K562 (cell line): ENCODE measurements around the gene LDLRAD1. TPM values are rescaled to one million over a fixed set of nuclear protein-coding genes. Genes with fewer than 3 reads are reported as not detected.

Experiments used
- ATF1 ChIP-seq, 2 experiments: fragments of 450-650 bp in 1 of 2; IDR thresholded peaks; 2 replicates each; pipeline ENCODE4 v1.6.1; 2016; ENCODE audit warnings: missing compliant biosample characterization in 1 of 2, missing genetic modification characterization in 1 of 2
- CXXC5 ChIP-seq: fragments of 250-450 bp; sonication (Bioruptor Pico); IDR thresholded peaks from 2 replicates; pipeline ENCODE4 v1.8.0; 2022; ENCODE audit warnings: inconsistent platforms, mild to moderate bottlenecking, moderate library complexity
- E2F6 ChIP-seq, 2 experiments: IDR thresholded peaks; 2 replicates each; pipeline ENCODE4 v1.6.1; 2011; ENCODE audit warnings: borderline replicate concordance in 1 of 2, control low read depth in 1 of 2, low read depth in 1 of 2, low read length in 1 of 2, mild to moderate bottlenecking in 1 of 2, mixed read lengths in 1 of 2, moderate library complexity in 1 of 2; ENCODE audit not compliant: insufficient read depth in 1 of 2, insufficient read length in 1 of 2, poor library complexity in 1 of 2, severe bottlenecking in 1 of 2; ENCODE audit errors: extremely low read depth in 1 of 2
- JUND ChIP-seq, 2 experiments: IDR thresholded peaks; 2 replicates in 1 of 2; 3 replicates in 1 of 2; pipeline ENCODE4 v1.6.1; 2011; ENCODE audit warnings: borderline replicate concordance in 2 of 2, low read depth in 2 of 2, low read length in 2 of 2, improper control_type of control experiment in 1 of 2, missing biosample characterization in 1 of 2, missing genetic modification characterization in 1 of 2, missing genetic modification reagents in 1 of 2
- MECOM ChIP-seq: fragments of 250-450 bp; sonication (Bioruptor Pico); IDR thresholded peaks from 2 replicates; pipeline ENCODE4 v1.8.0; 2022; ENCODE audit warnings: inconsistent platforms
- MEF2D ChIP-seq: conservative IDR thresholded peaks from 2 replicates; pipeline ENCODE4 v1.6.1; 2016; ENCODE audit warnings: low read depth, missing genetic modification characterization, missing compliant biosample characterization
- MEIS2 ChIP-seq: fragments of 450-650 bp; IDR thresholded peaks from 2 replicates; pipeline ENCODE4 v1.6.1; 2014; ENCODE audit warnings: mild to moderate bottlenecking; ENCODE audit not compliant: partially characterized antibody
- NFIX ChIP-seq: fragments of 250-450 bp; sonication (Bioruptor Pico); IDR thresholded peaks from 2 replicates; pipeline ENCODE4 v1.4.0; 2020; ENCODE audit warnings: low read depth, mild to moderate bottlenecking, moderate library complexity
- NKRF ChIP-seq: fragments of 450-650 bp; IDR thresholded peaks from 2 replicates; pipeline ENCODE4 v1.6.1; 2016; ENCODE audit warnings: borderline replicate concordance
- NR4A1 ChIP-seq, 2 experiments: fragments of 250-450 bp in 1 of 2; fragments of 450-650 bp in 1 of 2; sonication (Bioruptor Pico) in 1 of 2; IDR thresholded peaks; 2 replicates each; pipeline versions ENCODE4 v1.4.0 to v1.6.1; 2016 to 2020; ENCODE audit warnings: mild to moderate bottlenecking in 2 of 2, missing compliant biosample characterization in 1 of 2, missing genetic modification characterization in 1 of 2, moderate library complexity in 1 of 2
- POLR3A ChIP-seq: IDR thresholded peaks from 2 replicates; pipeline ENCODE4 v1.6.1; 2011; ENCODE audit warnings: borderline replicate concordance, mild to moderate bottlenecking, moderate library complexity; ENCODE audit not compliant: insufficient read length, insufficient read depth; ENCODE audit errors: extremely low read depth
- PURB ChIP-seq: sonication (generic); formaldehyde crosslinking; IDR thresholded peaks from 2 replicates; pipeline ENCODE4 v1.9.0; 2021; ENCODE audit warnings: low read depth, mild to moderate bottlenecking, missing genetic modification reagents
- SP2 ChIP-seq: IDR thresholded peaks from 2 replicates; pipeline ENCODE4 v1.6.1; 2011; ENCODE audit warnings: mild to moderate bottlenecking, low read depth, low read length, moderate library complexity; ENCODE audit not compliant: poor library complexity, severe bottlenecking; ENCODE audit errors: extremely low read depth
- SUPT5H ChIP-seq: fragments of 450-650 bp; IDR thresholded peaks from 2 replicates; pipeline ENCODE4 v1.6.1; 2016
- ZBED1 ChIP-seq: IDR thresholded peaks from 2 replicates; pipeline ENCODE4 v1.6.1; 2014
- ZFP91 ChIP-seq: sonication (generic); formaldehyde crosslinking; IDR thresholded peaks from 2 replicates; pipeline ENCODE4 v1.8.0; 2022; ENCODE audit warnings: mild to moderate bottlenecking, missing genetic modification reagents
- ZNF165 ChIP-seq: fragments of 250-450 bp; sonication (Bioruptor Pico); IDR thresholded peaks from 2 replicates; pipeline ENCODE4 v1.4.0; 2020; ENCODE audit warnings: borderline replicate concordance
- ZNF316 ChIP-seq: fragments of 450-650 bp; IDR thresholded peaks from 2 replicates; pipeline ENCODE4 v1.6.1; 2016
- ZNF324 ChIP-seq: fragments of 250-450 bp; sonication (Bioruptor Pico); IDR thresholded peaks from 2 replicates; pipeline ENCODE4 v1.4.0; 2020; ENCODE audit warnings: mild to moderate bottlenecking
- ZNF384 ChIP-seq: IDR thresholded peaks from 2 replicates; pipeline ENCODE4 v1.6.1; 2012; ENCODE audit warnings: low read depth, low read length, improper control_type of control experiment
- ZNF655 ChIP-seq: fragments of 250-450 bp; sonication (Bioruptor Pico); IDR thresholded peaks from 2 replicates; pipeline ENCODE4 v1.5.0; 2021
- ZNF76 ChIP-seq: fragments of 250-450 bp; sonication (Bioruptor Pico); IDR thresholded peaks from 2 replicates; pipeline ENCODE4 v1.4.0; 2020; ENCODE audit warnings: mild to moderate bottlenecking, moderate library complexity, borderline replicate concordance
- ZNF830 ChIP-seq: fragments of 250-450 bp; sonication (Bioruptor Pico); IDR thresholded peaks from 2 replicates; pipeline ENCODE4 v1.5.0; 2021; ENCODE audit warnings: mild to moderate bottlenecking
- polyA plus RNA-seq, 8 experiments: library from polyadenylated mRNA; depleted of rRNA in 4 of 8; stranded (reverse) in 5 of 8; unstranded in 3 of 8; fragments of >200 nt; fragmentation: Nextera tagmentation in 2 of 8; fragmentation: Illumina TruSeq in 1 of 8; extraction: Ambion mirVana in 2 of 8; extraction: Trizol in 1 of 8; gene quantifications; 2 replicates each; pipeline versions ENCODE4 v1.2.1 to v1.2.3, GENCODE V29; 2011 to 2014; ENCODE audit warnings: inconsistent platforms in 1 of 8, missing spikeins in 1 of 8
- total RNA-seq, 7 experiments: library from RNA; depleted of rRNA in 6 of 7; stranded (reverse); fragments of >200 nt in 6 of 7; fragmentation: Illumina TruSeq in 2 of 7; extraction: Trizol in 2 of 7; gene quantifications; 2 replicates each; pipeline versions ENCODE4 v1.2.1 to v1.2.3, GENCODE V29; 2011 to 2021; ENCODE audit warnings: low replicate concordance in 1 of 7

The LDLRAD1 gene
- total and polyA plus RNA-seq, 9 of the 15 experiments (the other 6 are each of a cell fraction or from before 2014, with no cell fraction given) = not detected

GRCh38 chr1:53998223-53998622 lies 19.8 kb downstream of the LDLRAD1 start (continued):
- TF ChIP-seq POLR3A = no peak
- no peak for TF ChIP-seq ZBED1
- TF ChIP-seq ZNF324 (CRISPR knock-in tag) = no peak
- TF ChIP-seq SUPT5H = no peak
- TF ChIP-seq ZNF830 (CRISPR knock-in tag) = no peak
- peak; percentile 36; the same call in 1 of the 2 replicates for TF ChIP-seq JUND (IDR thresholded peaks at IDR 0.05; ENCODE audit: borderline replicate concordance, low read depth, low read length)
- peak; percentile 43; the same call in 1 of the 3 replicates for TF ChIP-seq JUND (tag; IDR thresholded peaks at IDR 0.05; ENCODE audit: borderline replicate concordance, low read depth, low read length)
- TF ChIP-seq E2F6 (IDR thresholded peaks at IDR 0.05; ENCODE audit: borderline replicate concordance in 1 of 2, extremely low read depth in 1 of 2, insufficient read depth in 1 of 2, insufficient read length in 1 of 2, low read depth in 1 of 2, low read length in 1 of 2, poor library complexity in 1 of 2, severe bottlenecking in 1 of 2) = no peak
- no peak for TF ChIP-seq SP2
- TF ChIP-seq MECOM (CRISPR knock-in tag) = no peak
- TF ChIP-seq ZNF165 (CRISPR knock-in tag) = no peak
- TF ChIP-seq ZNF655 (CRISPR knock-in tag) = no peak
- TF ChIP-seq PURB (CRISPR knock-in tag) = no peak
- no peak for TF ChIP-seq MEF2D (tag)
- no peak for TF ChIP-seq ZFP91 (CRISPR knock-in tag)
- TF ChIP-seq ZNF384 = peak; percentile 82
- no peak for TF ChIP-seq ATF1 (CRISPR knock-in tag; IDR thresholded peaks at IDR 0.05)
- TF ChIP-seq ATF1 (tag; IDR thresholded peaks at IDR 0.05) = no peak
- no peak for TF ChIP-seq CXXC5 (CRISPR knock-in tag)
- TF ChIP-seq ZNF316 = no peak
- TF ChIP-seq NFIX (CRISPR knock-in tag) = no peak
- TF ChIP-seq MEIS2 = no peak
- no peak for TF ChIP-seq NKRF
- no peak for TF ChIP-seq NR4A1 (CRISPR knock-in tag; IDR thresholded peaks at IDR 0.05)
- TF ChIP-seq NR4A1 (tag; IDR thresholded peaks at IDR 0.05) = no peak
- TF ChIP-seq ZNF76 (CRISPR knock-in tag) = no peak
